D721Med (cell line): ENCODE measurements around the gene SLC46A3.

Experiments
- DNase-seq: peaks from one replicate; pipeline ENCODE4 v3.0.0; 2011; ENCODE audit warnings: low spot score; ENCODE audit not compliant: insufficient read length
- FAIRE-seq: peaks from 2 replicates; lab custom pipeline; 2011; peaks lifted over from hg19 to GRCh38; lab: Jason Lieb, UNC
- CTCF ChIP-seq: IDR thresholded peaks from 2 replicates; pipeline ENCODE4 v1.5.1; 2012; ENCODE audit warnings: mild to moderate bottlenecking, control low read depth; ENCODE audit not compliant: insufficient read depth; ENCODE audit errors: missing control alignments

Gene SLC46A3

GRCh38 chr13:28718196-28718542, 601 bp downstream of the SLC46A3 start:
- TF ChIP-seq CTCF: no peak
- FAIRE-seq: no peak
- DNase-seq: no peak

DNA sequence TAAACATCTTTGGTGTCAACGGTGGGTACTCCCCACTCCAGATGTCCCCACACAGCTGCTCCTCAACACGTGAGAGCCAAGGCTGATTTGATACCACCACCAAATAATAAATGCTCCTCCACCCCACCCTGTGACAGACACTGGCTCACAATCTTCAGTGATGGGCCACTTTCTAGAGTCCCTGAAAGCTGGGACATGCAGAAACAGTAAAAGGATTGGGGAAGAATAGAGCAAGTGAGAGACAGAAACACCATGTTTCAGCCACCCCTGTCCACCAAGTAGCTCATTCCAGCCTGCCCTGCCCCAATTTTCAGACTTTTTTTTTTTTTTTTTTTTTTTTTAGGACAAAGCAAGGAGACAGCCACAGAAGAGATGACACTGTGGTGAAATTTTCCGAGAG, 1.6 kb downstream of the SLC46A3 start:
- FAIRE-seq (no peak), DNase-seq (no peak)
- no peak for TF ChIP-seq CTCF

GRCh38 chr13:28716511-28716910, 2.3 kb downstream of the SLC46A3 start:
- DNase-seq (no peak), FAIRE-seq (no peak)
- no peak for TF ChIP-seq CTCF

- TF ChIP-seq CTCF: no peak
- FAIRE-seq: no peak
- no peak for DNase-seq
Observed at GRCh38 chr13:28714651-28715050, 4.1 kb downstream of the SLC46A3 start.

- FAIRE-seq (no peak), DNase-seq (no peak)
- TF ChIP-seq CTCF: no peak
Observed at GRCh38 chr13:28710161-28710560, 8.6 kb downstream of the SLC46A3 start.

- FAIRE-seq (no peak), DNase-seq (no peak)
- TF ChIP-seq CTCF: no peak
Observed at GRCh38 chr13:28707629-28708427, 10.9 kb downstream of the SLC46A3 start.

DNA sequence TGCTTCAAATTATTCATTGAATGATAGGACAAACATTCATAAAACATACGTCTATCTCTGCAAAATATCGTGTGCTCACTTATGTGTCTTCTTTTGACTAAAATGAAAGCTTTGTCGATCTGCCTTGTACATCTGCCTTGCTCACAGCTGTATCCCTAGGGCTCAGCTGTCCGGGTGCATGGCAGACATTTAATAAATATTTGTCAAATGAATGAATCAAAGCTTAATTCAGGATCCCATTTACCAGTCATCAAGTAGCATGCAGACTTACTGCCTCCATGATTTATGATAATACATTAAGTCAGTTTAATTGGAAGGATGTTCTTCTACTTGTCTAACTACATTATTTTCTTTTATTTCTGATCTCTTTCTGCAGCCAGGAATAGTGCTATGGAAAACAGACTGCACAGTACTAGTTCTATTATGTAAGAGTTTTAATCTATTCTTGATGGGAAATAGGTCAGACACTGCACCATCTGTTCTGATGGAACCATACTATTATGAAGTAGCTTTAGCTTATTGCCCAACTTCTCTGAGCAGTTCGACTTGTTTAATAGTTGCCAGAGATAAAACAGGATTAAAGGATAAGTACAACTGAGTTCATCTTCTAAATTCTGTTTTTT, 13.2 kb downstream of the SLC46A3 start:
- DNase-seq (no peak), FAIRE-seq (no peak)
- TF ChIP-seq CTCF: no peak
